ENCODE data around the gene DBF4B.
"Not testable (repeated sequence)": the region's sequence is repeated elsewhere in the genome, so short reads cannot be mapped to it uniquely, and the experiment has no call there.

The DBF4B gene

GRCh38 chr17:44733753-44734152 is 25.3 kb downstream of the DBF4B start:
- DNase-seq = no peak

- no peak for DNase-seq
Measured at GRCh38 chr17:44734272-44734671, 25.8 kb downstream of the DBF4B start.

DNA sequence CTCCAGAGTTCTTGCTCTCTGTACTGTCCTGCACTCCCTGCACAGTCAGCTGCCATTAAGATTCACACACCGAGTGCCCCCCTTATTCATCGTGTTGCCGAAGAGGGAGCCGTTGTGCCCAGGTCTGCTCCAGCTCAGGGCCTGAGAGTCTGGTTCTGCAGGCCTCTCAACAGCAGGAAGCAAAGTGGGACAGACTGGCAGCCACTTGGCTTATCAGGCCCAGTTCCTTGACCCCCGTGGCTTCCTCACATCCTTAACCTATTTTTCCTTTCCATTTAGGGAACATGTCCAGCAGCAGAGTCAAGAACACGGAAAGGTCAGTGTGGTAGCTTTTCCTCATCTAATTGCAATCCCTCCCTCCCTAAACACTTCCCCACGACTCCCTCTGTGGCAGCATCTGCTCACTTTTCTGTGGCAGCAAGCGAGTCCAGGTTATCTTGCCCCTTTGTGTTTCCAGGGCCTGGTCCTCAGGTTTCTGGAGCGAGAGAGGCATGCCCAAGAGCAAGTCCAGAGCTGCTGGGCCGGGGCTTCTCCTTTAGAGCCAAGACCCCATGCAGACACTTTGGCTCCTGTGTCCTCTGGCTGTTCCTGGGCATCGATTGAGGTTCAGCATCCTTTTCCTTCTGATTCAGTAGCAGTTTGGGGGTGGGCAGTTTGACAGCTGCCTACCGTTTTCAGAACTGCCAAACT is 28.2 kb downstream of the DBF4B start:
- DNase-seq = no peak

DNA sequence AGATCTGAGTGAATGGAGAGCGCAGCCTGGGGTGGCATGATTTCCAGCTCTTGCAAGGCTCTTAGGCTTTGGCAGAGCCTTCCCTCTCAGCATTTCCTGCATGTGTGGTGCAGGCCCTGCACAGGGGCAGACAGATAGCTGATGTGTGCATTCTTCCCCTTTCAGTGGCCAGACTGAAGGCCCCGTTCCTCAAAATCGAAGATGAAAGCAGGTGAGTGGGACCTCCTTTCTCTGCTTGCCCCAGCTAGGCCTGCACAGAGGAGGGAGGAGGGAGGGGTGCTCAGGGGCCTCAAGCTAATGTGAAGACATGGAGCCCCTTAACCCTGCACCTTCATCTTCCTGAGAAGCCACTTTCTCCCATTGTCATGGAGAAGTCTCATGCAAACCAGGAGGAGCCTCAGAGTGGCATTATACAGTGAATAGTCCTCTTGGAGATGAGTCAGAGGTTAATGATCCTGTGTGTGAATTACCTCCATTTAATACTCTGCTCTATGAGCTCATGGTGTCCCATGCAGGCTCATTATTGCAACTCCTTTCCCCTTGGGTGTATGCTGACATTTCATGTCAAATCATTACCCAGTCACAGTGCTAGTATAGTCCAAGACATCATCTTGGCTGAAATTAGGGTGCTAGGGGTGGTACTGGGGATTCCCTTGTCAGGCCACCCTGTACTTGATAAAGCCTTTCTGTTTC is 29.9 kb downstream of the DBF4B start:
- DNase-seq = no peak

DNA sequence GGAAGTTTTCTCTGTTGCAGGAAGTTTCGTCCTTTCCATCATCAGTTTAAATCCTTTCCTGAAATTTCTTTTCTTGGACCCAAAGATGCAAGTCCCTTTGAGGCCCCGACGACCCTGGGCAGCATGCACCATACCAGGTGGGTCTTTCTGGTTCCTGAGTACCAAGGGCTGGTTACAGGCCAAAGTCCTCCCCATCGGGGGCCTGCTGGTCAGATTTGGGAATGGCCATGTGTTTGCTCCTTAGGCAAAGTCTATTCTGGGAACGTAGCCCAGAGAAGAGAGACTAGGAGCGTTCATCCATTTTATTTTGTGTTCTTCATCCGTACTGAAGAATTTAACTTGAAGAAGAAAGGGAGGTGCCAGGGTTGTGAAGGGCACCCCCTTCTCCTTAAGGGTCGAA is 32.9 kb downstream of the DBF4B start:
- DNase-seq = no peak

DNA sequence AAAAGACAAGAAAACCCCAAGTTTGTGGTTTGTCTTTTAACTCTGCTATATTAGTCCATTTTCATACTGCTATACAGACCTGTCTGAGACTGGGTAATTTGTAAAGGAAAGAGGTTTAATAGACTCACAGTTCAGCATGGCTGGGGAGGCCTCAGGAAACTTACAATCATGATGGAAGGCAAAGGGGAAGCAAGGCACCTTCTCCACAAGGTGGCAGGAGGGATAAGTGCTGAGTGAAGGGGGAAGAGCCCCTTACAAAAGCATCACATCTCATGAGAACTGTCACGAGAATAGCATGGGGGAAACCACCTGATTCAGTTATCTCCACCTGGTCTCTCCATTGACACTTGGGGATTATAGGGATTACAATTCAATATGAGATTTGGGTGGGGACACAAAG is 36.8 kb downstream of the DBF4B start:
- no peak for DNase-seq

GRCh38 chr17:44745738-44746137 is 37.3 kb downstream of the DBF4B start:
- not testable (repeated sequence) for DNase-seq

GRCh38 chr17:44747566-44747965 is 39.1 kb downstream of the DBF4B start:
- DNase-seq = no peak

DNA sequence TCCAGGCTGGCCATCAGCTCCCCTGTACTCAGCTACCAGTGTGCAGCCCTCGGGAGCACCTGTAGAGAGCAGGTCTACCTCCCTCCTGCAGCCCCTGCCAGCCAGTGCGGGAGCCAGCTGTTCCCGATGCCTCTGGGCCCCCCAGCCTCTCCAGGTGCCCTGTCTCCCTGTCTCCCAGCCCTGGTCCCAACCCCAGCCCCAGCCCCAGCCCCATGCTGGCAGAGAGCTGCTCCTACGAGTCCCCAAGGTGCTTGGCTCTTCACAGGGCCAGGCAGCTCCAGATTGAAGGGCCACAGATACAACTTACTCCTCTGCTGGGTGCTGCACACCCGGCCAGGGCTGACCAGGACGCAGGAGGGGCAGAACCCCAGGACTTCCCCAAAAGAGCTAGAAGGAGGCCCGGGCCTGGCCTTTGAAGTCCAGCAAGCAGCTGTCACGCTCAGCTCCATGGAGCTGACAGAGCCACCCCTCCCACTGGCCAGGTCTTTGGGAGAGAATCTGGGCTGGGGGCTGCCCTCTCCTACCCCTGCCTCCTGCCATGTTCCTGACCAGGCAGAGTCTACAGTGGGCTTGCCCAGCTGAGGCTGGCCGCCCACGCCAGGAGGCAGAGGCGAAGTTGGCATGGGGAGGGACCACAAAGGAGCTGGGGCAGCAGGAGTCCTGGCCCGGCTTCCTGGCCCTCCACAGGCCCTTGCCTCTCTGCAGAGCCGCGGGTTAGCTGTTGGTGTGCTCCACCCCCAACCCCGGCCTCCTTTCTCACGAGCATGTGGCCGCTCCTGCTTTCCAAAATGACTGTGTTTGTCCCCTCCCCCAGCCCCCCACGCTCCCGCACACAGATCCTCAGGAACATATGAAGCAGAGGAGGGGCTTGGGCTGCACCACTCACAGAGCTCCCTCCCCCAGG is 40.9 kb downstream of the DBF4B start:
- no peak for DNase-seq

DNA sequence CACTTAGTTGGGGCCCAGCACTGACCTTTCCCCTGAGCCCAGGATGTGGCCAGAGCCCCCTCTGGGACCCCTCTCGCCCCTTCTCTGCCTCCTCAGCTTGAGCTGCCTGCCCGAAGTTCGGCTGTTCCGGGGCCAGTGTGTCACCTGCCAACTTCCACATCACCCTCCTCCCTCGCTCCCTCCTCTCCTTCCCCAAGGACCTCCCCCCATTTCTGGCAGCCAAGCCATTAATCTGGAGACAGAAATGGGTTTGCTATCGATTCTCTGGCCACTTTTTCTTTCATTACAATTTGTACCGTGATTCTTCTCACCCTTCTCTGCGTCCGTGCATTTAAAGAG is 41.5 kb downstream of the DBF4B start:
- no peak for DNase-seq

DNA sequence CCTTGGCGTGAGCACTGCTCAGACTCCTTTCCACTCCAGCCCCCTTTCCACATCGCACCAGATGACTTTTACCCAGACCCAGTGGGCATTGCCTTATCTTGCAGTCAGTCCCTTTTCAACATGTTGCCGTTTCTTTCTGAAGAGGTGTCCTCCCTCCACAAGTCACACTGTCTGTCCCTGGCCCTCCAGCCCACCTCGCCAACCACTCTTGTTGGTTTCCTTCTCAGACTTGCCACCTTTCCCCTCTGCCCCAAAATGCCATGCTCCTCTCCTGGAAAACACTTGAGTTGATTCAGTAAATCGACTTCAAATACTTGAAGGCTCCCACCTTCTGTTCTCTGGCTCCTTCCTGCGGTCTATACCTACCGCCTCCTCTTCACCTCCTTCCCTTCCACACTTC is 42.9 kb downstream of the DBF4B start:
- no peak for DNase-seq

- DNase-seq = no peak
Measured at GRCh38 chr17:44751806-44752205, 43.3 kb downstream of the DBF4B start.

DNA sequence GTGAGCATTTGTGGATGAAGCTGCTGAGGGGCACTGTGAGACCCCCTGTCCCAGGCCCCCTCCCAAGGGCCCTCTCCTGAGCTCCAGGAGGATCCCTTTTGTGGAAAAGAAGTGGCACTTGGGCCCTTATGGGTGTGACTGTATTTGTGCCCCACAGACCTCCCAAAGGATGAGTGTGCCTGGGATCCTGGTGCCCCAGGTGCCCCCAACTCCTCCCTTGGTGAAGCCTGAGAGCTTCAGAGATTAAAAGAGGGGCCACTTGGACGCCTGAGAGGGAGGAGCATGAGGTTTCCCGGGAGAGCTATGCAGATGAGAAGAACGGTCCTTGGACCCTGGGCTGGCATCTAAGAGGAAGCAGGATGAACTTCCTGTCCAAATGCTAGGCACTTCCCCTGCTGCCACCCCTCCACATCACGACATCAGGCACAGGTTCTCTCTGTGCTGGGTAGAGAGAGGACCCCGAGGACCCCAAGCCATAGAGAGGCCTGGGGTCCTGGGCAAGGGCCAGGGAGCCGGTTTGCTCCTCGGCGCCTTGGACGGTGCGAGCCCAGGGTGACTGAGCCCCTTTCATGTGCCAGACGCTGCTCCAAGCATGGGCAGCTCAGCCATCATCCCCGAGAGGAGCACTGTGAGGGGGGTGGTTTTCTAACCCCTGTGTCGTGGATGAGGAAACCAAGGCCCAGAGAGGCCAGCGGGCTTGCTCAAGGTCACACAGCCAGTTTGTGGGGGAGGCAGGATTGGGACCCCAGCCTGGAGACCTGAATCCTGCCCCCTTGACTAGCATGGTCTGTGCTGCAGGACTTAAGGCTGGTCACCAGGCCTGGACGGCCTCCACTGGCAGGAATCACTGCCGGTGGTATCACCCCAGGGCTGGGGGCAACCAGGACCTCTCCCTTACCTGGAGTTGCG is 44.7 kb downstream of the DBF4B start:
- DNase-seq = no peak

GRCh38 chr17:44754276-44754675 is 45.8 kb downstream of the DBF4B start:
- DNase-seq = no peak

GRCh38 chr17:44755180-44755579 is 46.7 kb downstream of the DBF4B start:
- not testable (repeated sequence) for DNase-seq

- DNase-seq = no peak
Measured at GRCh38 chr17:44757045-44757917, 48.8 kb downstream of the DBF4B start.

DNA sequence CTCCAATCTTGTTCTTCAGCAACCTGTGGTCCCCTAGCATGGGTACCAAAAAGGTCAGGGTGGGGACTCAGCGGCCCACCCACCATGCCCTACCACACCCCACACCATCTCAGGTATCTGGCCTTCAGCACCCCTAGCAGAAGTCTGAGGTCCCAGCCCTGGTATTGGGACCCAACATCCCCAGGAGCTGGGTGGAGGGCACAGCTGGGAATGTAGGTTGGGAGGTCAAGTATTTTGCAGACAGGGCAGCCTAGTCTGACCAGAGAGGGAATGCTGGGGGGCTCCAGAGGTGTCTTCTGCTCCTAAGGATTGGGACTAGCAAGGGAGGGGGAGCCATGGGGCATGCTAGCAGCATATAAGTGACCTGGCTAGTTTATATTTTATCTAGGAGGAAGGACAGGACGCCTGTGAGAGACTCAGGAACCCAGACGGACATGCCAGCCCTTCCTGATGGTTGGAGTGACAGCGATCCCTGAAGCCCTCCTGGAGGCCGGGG is 49.5 kb downstream of the DBF4B start:
- DNase-seq = no peak

- no peak for DNase-seq
Measured at GRCh38 chr17:44758414-44759085, 50.1 kb downstream of the DBF4B start, which contains the start of gene ADAM11. Gene ADAM11 (plus strand): TSS chr17:44758988. CDS start chr17:44759200, 212 bp downstream.

DNA sequence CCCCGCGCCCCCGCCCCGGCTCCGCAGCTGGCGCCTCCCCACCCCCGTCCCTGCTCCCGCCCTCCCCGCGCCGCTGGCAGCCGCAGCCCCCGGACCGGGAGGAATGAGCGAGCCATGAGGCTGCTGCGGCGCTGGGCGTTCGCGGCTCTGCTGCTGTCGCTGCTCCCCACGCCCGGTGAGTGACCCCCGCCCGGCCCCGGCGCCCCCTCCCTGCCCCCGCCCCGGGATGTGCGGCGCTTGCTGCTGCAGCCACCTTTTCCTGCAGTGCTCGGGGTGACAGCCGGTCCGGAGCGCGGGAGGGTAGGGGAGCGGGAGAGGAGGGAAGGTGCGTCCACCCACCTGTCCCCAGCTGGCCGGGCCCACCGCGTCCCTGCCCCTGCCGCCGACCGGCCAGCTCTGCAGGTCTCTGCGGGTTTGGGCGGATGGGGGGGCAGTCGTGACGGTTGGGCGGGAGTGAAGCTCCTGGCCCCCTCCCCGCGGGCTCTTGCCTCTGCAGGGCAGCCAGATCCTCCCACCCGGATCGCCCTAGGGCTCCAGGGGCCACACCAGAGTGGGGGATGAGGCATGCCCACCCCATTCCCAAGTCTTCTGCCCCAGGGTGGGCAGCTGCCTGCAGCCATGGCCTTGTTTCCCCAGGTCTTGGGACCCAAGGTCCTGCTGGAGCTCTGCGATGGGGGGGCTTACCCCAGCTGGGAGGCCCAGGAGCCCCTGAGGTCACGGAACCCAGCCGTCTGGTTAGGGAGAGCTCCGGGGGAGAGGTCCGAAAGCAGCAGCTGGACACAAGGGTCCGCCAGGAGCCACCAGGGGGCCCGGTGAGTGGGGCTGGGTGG is 50.8 kb downstream of the DBF4B start:
- no peak for DNase-seq

GRCh38 chr17:44759916-44760243 is 51.4 kb downstream of the DBF4B start:
- no peak for DNase-seq
